ENCODE data around the gene ZNF451. TPM values are rescaled to one million over a fixed set of nuclear protein-coding genes. Genes with fewer than 3 reads are reported as not detected.

Gene ZNF451
- total and polyA plus RNA-seq, 2 donors (not counting 1 experiment from before 2014, with no cell fraction given), result 25.9 to 86.3 TPM

DNA sequence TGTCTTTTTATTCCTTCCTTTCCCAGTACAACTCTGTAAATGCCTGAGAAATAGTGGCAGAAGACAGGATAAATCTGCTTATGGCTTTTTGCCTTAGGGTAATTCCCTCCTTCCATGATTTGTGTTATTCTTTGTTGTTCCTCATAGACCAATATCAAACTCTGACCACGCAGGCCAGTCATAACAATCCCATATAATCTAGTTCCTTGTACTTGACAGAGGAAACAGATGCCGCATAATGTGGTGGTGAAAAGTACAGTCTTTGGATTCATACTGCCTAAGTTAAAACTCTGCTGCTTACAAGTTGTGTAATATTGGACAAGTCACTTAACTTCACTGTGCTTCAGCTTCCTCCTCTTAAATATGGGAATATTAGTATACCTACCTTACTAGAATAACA is 74.0 kb downstream of the ZNF451 start:
- intact Hi-C loops (cut with micrococcal nuclease), result no loop called here
- no peaks in the 10 kb centered on the region for H3K4me1 ChIP-seq (ENCODE audit: control insufficient read depth in 2 of 2, insufficient read depth in 2 of 2, low read length in 2 of 2)
- Mint-ChIP-seq H3K27me3 (no peaks in the 10 kb centered on the region), H3K27ac (no peak overlapping the region), H3K4me1 (no peaks in the 10 kb centered on the region), H3K9me3 (ENCODE audit: insufficient read depth) (no peaks in the 10 kb centered on the region), H3K4me3 (no peak overlapping the region)
- H3K36me3 ChIP-seq (replicated peaks in 1 of 2; ENCODE audit: control extremely low read depth in 1 of 2, control insufficient read depth in 1 of 2, extremely low read depth in 1 of 2, insufficient read depth in 2 of 2, low read length in 1 of 2), result peaks cover 3 to 6% of the 10 kb centered on the region in 2 experiments
- no peak for TF ChIP-seq EZH2 (IDR thresholded peaks at IDR 0.05; ENCODE audit: borderline replicate concordance, insufficient read depth, low read depth, low read length, poor library complexity, severe bottlenecking)
- TF ChIP-seq, protein P1, sequence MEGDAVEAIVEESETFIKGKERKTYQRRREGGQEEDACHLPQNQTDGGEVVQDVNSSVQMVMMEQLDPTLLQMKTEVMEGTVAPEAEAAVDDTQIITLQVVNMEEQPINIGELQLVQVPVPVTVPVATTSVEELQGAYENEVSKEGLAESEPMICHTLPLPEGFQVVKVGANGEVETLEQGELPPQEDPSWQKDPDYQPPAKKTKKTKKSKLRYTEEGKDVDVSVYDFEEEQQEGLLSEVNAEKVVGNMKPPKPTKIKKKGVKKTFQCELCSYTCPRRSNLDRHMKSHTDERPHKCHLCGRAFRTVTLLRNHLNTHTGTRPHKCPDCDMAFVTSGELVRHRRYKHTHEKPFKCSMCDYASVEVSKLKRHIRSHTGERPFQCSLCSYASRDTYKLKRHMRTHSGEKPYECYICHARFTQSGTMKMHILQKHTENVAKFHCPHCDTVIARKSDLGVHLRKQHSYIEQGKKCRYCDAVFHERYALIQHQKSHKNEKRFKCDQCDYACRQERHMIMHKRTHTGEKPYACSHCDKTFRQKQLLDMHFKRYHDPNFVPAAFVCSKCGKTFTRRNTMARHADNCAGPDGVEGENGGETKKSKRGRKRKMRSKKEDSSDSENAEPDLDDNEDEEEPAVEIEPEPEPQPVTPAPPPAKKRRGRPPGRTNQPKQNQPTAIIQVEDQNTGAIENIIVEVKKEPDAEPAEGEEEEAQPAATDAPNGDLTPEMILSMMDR (IDR thresholded peaks at IDR 0.05), result no peak
- H3K4me3 ChIP-seq (ENCODE audit: control extremely low read depth in 1 of 5, extremely low read depth in 1 of 5, insufficient read depth in 1 of 5, low read depth in 2 of 5, low read length in 4 of 5), result no peak overlapping the region
- H3K27ac ChIP-seq (ENCODE audit: low read length in 2 of 2), result no peak overlapping the region
- no peaks in the 10 kb centered on the region for H3K27me3 ChIP-seq (replicated peaks in 1 of 4; ENCODE audit: control extremely low read depth in 1 of 4, control insufficient read depth in 3 of 4, insufficient read depth in 4 of 4, low read length in 3 of 4)
- ChIA-PET CTCF (interaction anchor here (0.7 kb wide), 1 partner anchor 38 kb away, joined by 3 read pairs; no protein-coding TSS in a partner anchor), POLR2A (no interaction called here)
- WGBS (ENCODE audit: insufficient coverage), result no CpG with 5 or more reads among the region's 2 CpGs
- DNase-seq (no peak), ATAC-seq (ENCODE audit: low read depth) (no peak)
- peaks cover 0 to 2% (median 0%) of the 10 kb centered on the region in 3 donors for H3K9me3 ChIP-seq (ENCODE audit: control extremely low read depth in 1 of 3, control insufficient read depth in 2 of 3, insufficient read depth in 1 of 3, low read length in 2 of 3)
- no peaks in the 10 kb centered on the region for H4K20me1 ChIP-seq (ENCODE audit: control insufficient read depth, insufficient read depth, low read length, poor library complexity, severe bottlenecking)
- H3K79me2 ChIP-seq (ENCODE audit: control insufficient read depth, insufficient read depth, low read length), result no peaks in the 10 kb centered on the region
- no peak overlapping the region for H3K9ac ChIP-seq (ENCODE audit: low read length)
- H3K4me2 ChIP-seq (replicated peaks; ENCODE audit: low read depth, low read length, poor library complexity, severe bottlenecking), result no peak overlapping the region
- no peak overlapping the region for H2AFZ ChIP-seq (ENCODE audit: insufficient read depth, low read depth, low read length, poor library complexity, severe bottlenecking)

DNA sequence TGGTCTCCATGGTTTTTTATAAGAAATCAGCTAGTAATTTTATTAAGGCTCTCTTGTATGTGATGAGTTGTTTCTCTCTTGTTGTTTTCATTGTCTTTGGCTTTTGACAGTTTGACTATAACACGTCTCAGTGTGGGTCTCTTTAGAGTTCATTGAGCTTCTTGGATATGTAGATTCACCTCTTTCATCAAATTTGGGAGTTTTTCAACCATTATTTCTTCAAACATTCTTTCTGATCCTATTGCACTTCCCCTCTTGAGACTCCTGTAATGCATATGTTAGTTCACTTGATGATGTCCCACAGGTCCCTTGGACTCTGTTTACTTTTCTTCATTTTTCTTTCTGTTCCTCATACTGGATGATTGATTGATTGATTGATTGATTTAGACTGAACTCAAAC is 75.1 kb downstream of the ZNF451 start:
- no peak overlapping the region for H3K4me3 ChIP-seq (ENCODE audit: control extremely low read depth in 1 of 5, extremely low read depth in 1 of 5, insufficient read depth in 1 of 5, low read depth in 2 of 5, low read length in 4 of 5)
- H3K27me3 Mint-ChIP-seq, result no peaks in the 10 kb centered on the region
- no peak for ATAC-seq (ENCODE audit: low read depth)
- H2AFZ ChIP-seq (ENCODE audit: insufficient read depth, low read depth, low read length, poor library complexity, severe bottlenecking), result no peak overlapping the region
- H3K4me1 ChIP-seq (ENCODE audit: control insufficient read depth in 2 of 2, insufficient read depth in 2 of 2, low read length in 2 of 2), result no peaks in the 10 kb centered on the region
- no peak overlapping the region for H3K4me3 Mint-ChIP-seq
- H3K27ac Mint-ChIP-seq, result no peak overlapping the region
- WGBS (ENCODE audit: insufficient coverage), result no CpG with 5 or more reads among the region's 1 CpG
- DNase-seq, result no peak
- TF ChIP-seq, protein P1 (IDR thresholded peaks at IDR 0.05), result no peak
- TF ChIP-seq EZH2 (IDR thresholded peaks at IDR 0.05; ENCODE audit: borderline replicate concordance, insufficient read depth, low read depth, low read length, poor library complexity, severe bottlenecking), result no peak
- no peaks in the 10 kb centered on the region for H3K9me3 Mint-ChIP-seq (ENCODE audit: insufficient read depth)
- no peak overlapping the region for H3K27ac ChIP-seq (ENCODE audit: low read length in 2 of 2)
- H3K9ac ChIP-seq (ENCODE audit: low read length), result no peak overlapping the region
- ChIA-PET POLR2A (no interaction called here), CTCF (no interaction called here)
- peaks cover 0 to 2% (median 0%) of the 10 kb centered on the region in 3 donors for H3K9me3 ChIP-seq (ENCODE audit: control extremely low read depth in 1 of 3, control insufficient read depth in 2 of 3, insufficient read depth in 1 of 3, low read length in 2 of 3)
- H3K4me1 Mint-ChIP-seq, result no peaks in the 10 kb centered on the region
- H3K27me3 ChIP-seq (replicated peaks in 1 of 4; ENCODE audit: control extremely low read depth in 1 of 4, control insufficient read depth in 3 of 4, insufficient read depth in 4 of 4, low read length in 3 of 4), result no peaks in the 10 kb centered on the region
- H3K4me2 ChIP-seq (replicated peaks; ENCODE audit: low read depth, low read length, poor library complexity, severe bottlenecking), result no peak overlapping the region
- intact Hi-C loops (cut with micrococcal nuclease), result no loop called here
- peaks cover 3 to 6% of the 10 kb centered on the region in 2 experiments for H3K36me3 ChIP-seq (replicated peaks in 1 of 2; ENCODE audit: control extremely low read depth in 1 of 2, control insufficient read depth in 1 of 2, extremely low read depth in 1 of 2, insufficient read depth in 2 of 2, low read length in 1 of 2)
- H3K79me2 ChIP-seq (ENCODE audit: control insufficient read depth, insufficient read depth, low read length), result no peaks in the 10 kb centered on the region
- H4K20me1 ChIP-seq (ENCODE audit: control insufficient read depth, insufficient read depth, low read length, poor library complexity, severe bottlenecking), result no peaks in the 10 kb centered on the region

Data from B cell (primary cell).